22Rv1 (cell line): Measurements from ENCODE around the gene CSNK1D.
"Not testable (repeated sequence)": the region's sequence is repeated elsewhere in the genome, so short reads cannot be mapped to it uniquely, and the experiment has no call there.

ENCODE experiments used
- H3K27ac ChIP-seq: fragments of 450-650 bp; 2 replicates; pipeline ENCODE4 v1.5.1; 2017
- ZFX ChIP-seq: fragments of 450-650 bp; IDR thresholded peaks from 2 replicates; pipeline ENCODE4 v1.6.1; 2017; ENCODE audit warnings: antibody characterized with exemption, borderline replicate concordance
- TF ChIP-seq, protein P1 (sequence below): fragments of 450-650 bp; IDR thresholded peaks from 2 replicates; pipeline ENCODE4 v1.5.1; 2017; ENCODE audit warnings: mild to moderate bottlenecking

The CSNK1D gene

GRCh38 chr17:82216301-82217119, 57.0 kb downstream of the CSNK1D start:
- no peak overlapping the region for H3K27ac ChIP-seq
- no peak for TF ChIP-seq ZFX
- TF ChIP-seq, protein P1, sequence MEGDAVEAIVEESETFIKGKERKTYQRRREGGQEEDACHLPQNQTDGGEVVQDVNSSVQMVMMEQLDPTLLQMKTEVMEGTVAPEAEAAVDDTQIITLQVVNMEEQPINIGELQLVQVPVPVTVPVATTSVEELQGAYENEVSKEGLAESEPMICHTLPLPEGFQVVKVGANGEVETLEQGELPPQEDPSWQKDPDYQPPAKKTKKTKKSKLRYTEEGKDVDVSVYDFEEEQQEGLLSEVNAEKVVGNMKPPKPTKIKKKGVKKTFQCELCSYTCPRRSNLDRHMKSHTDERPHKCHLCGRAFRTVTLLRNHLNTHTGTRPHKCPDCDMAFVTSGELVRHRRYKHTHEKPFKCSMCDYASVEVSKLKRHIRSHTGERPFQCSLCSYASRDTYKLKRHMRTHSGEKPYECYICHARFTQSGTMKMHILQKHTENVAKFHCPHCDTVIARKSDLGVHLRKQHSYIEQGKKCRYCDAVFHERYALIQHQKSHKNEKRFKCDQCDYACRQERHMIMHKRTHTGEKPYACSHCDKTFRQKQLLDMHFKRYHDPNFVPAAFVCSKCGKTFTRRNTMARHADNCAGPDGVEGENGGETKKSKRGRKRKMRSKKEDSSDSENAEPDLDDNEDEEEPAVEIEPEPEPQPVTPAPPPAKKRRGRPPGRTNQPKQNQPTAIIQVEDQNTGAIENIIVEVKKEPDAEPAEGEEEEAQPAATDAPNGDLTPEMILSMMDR: no peak

DNA sequence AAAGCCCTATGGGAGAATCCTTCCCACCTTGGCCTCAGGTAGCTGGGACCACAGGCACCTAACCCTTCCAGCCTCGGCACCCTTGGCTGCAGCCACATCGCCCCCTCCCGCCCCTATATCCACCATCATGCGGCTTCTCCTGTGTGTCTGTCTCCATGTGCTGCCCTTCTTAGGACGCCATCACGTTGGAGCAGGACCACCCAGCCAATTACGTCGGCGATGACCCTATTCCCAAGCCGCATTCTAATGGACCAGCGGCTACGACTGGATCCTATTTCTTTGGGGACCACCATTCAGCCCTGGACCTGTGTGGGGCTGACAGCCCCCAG, 57.6 kb downstream of the CSNK1D start:
- TF ChIP-seq, protein P1: no peak
- no peak for TF ChIP-seq ZFX
- H3K27ac ChIP-seq: no peak overlapping the region

DNA sequence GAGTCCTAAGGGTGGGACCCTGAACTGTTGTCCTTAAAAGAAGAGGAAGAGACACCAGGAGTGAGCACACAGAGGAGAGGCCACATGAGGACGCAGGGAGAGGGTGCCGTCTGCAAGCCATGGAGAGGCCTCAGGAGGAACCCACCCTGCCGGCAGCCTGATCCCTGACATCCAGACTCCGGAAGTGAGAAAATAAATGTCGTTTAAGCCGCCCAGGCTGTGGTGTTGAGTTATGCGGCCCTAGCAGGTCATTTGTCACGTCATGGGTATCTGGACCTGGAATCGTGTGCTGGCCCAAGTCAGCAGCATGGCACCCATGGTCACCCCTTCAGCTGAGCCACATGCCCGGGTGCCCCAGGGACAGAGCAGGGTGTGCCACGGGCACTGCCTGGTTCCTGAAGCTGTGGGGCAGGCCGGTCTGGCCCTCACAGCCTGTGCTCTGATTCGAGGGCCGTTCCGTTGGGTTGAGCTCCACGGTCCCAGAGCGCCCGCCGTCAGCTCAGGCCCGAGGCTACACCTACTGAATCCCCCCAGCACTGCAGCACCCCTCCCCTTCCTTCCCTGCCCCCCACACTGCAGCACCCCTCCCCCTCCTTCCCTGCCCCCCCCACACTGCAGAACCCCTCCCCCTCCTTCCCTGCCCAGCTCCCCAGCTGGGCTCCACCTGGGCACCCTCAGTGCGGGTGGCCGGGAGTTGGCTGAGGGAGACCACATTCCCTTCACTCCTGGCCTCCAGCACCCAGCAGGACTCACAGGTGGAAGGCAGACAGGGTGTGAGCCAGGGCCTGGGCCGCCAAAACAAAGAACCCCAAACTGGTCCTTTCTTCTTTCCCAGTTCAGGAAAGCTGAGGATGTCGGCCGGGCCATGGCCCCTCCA, 58.2 kb downstream of the CSNK1D start:
- TF ChIP-seq ZFX: no peak
- TF ChIP-seq, protein P1: no peak
- H3K27ac ChIP-seq: 0 out of 2 replicates have a peak overlapping the region, but pooled peaks have one; percentile 27

DNA sequence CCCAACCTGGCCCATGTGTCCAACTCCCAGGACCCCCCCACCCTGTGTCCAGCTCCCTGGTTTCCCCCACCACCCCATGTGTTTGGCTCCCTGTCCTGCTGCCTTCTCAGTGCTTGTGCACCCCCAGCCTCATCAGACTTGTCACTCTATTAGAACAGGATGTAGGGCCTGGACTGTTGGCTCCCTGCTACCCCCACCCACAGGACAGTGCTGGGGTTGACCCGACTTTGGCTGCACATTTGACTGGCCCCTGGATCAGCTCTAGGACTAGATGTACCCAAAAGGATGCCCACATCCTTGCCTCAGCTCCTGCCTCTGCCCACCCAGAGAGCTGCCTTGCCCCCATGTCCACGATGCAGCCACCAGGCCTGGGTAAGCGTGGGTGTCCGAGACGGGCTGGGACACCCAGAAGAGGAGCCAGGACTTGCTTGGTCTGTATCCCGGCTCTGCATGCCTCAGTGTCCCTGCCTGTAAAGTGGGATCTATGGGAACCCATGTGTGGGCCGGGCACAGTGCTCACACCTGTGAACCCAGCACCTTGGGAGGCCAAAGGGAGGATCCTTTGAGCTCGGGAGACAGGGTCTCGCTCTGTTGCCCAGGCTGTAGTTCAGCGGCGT, 59.4 kb downstream of the CSNK1D start:
- H3K27ac ChIP-seq: 0 out of 2 replicates have a peak overlapping the region, but pooled peaks have one; percentile 27
- TF ChIP-seq, protein P1: no peak
- TF ChIP-seq ZFX: no peak

- TF ChIP-seq ZFX: no peak
- TF ChIP-seq, protein P1: no peak
- H3K27ac ChIP-seq: peak overlapping the region; percentile 74
Observed at GRCh38 chr17:82213251-82214011, 60.1 kb downstream of the CSNK1D start.

DNA sequence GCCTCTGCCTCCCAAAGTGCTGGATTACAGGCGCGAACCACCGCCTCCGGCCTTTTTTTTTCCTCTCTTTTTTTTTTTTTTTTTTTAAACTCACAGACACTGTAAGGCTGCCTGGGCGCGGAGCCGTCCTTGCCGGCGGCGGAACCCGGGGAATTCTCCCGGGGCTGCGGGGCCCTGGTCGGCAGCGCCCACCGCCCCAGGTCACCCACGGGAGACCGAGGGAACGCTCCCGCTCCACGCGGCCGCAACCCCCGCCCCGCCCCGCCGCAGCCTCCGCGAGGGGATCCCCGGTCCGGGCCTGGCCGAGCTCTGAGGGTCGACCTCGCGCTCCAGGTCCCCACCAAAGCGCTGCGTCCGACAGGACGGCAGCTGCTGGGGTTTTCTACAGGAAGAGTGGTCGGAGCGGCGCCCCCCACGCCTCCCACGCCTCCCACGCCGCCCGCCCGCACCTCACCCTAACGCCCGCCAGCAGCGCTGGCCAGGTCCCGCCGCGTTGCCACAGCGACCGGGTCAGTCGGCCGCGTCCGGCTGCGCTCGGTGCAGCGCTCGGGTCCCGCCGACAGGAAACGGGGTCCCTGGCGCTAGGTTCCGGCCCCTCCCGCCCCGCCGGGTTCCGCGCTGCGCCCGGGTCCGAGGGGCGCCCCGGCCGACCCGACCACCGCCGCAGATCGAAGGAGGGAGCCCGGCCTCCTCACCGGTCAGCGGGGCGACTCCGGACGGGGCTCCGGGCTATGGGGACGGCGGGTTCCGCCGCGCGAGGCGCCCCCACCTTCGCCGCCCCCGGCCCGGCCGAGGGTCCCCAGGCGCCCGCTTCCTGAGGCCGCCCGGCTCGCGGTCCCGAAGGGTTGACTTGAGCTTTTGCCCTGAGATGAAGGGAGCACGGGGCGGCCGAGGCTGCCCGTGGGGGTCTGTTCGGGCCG, 60.9 kb downstream of the CSNK1D start, which contains the start of gene CCDC57:
Gene CCDC57 (minus strand): TSS at position 512 of the 920 bp plus-strand sequence. CDS start 10,898 bp downstream, outside the sequence.
- peak within 1 kb of the TSS; percentile 74 for H3K27ac ChIP-seq
- TF ChIP-seq ZFX: no peak
- TF ChIP-seq, protein P1: no peak

DNA sequence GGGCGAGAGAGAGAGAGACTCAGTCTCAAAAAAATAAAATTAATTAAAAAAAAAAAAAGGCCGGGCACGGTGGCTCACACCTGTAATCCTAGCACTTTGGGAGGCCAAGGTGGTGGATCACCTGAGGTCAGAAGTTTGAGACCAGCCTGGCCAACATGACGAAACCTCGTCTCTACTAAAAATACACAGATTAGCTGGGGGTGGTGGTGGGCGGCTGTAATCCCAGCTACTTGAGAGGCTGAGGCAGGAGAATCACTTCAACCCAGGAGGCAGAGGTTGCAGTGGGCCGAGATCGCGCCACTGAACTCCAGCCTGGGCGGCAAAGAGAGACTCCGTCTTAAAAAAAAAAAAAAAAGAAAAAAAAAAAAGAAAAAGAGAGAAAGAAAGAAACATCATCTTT, 62.8 kb downstream of the CSNK1D start:
- not testable (repeated sequence) for H3K27ac ChIP-seq
